HuH-7 (cell line): ENCODE data around the gene RXRB.

Experiments
- DNase-seq: peaks from one replicate; pipeline ENCODE4 v3.0.0; 2011; ENCODE audit warnings: low spot score

The RXRB gene

DNA sequence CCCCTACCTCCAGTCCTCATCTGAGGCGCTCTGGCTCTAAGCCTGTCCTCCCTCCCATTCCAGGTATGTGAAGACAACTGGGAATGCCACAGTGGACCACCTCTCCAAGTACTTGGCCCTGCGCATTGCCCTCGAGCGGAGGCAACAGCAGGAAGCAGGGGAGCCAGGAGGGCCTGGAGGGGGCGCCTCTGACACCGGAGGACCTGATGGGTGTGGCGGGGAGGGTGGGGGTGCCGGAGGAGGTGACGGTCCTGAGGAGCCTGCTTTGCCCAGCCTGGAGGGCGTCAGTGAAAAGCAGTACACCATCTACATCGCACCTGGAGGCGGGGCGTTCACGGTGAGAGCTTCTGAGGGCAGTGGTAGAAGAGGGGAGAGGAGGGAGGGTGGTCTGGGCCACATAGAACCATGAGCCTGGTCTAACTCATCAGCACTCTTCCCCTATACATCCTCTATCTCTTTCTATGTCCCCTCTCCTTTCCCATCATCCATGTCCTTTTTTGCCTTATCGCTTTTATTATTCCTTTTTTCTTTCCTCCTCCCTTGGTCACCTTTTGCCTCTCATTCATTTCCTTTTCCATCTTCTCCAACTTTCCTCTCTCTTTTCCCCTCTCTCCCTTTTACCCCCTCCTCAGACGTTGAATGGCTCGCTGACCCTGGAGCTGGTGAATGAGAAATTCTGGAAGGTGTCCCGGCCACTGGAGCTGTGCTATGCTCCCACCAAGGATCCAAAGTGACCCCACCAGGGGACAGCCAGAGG lies 11.4 kb upstream of the RXRB start:
- no peak for DNase-seq

DNA sequence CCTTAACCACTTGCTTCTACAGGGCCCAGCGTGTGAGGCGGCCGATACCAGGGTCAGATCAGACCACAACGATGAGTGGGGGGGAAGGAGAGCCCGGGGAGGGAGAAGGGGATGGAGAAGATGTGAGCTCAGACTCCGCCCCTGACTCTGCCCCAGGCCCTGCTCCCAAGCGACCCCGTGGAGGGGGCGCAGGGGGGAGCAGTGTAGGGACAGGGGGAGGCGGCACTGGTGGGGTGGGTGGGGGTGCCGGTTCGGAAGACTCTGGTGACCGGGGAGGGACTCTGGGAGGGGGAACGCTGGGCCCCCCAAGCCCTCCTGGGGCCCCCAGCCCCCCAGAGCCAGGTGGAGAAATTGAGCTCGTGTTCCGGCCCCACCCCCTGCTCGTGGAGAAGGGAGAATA lies 10.7 kb upstream of the RXRB start:
- DNase-seq: no peak

DNA sequence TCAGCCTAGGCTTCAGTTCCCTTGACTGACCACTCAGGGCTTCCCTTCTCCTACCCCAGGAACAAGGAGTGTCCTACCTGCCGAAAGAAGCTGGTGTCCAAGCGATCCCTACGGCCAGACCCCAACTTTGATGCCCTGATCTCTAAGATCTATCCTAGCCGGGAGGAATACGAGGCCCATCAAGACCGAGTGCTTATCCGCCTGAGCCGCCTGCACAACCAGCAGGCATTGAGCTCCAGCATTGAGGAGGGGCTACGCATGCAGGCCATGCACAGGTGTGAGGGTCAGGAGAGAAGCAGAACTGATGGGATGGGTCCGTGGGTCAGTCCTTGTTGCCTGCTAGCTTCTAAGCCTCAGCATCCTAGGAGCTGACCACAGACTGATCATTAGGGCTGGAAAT lies 9.4 kb upstream of the RXRB start:
- no peak for DNase-seq

DNA sequence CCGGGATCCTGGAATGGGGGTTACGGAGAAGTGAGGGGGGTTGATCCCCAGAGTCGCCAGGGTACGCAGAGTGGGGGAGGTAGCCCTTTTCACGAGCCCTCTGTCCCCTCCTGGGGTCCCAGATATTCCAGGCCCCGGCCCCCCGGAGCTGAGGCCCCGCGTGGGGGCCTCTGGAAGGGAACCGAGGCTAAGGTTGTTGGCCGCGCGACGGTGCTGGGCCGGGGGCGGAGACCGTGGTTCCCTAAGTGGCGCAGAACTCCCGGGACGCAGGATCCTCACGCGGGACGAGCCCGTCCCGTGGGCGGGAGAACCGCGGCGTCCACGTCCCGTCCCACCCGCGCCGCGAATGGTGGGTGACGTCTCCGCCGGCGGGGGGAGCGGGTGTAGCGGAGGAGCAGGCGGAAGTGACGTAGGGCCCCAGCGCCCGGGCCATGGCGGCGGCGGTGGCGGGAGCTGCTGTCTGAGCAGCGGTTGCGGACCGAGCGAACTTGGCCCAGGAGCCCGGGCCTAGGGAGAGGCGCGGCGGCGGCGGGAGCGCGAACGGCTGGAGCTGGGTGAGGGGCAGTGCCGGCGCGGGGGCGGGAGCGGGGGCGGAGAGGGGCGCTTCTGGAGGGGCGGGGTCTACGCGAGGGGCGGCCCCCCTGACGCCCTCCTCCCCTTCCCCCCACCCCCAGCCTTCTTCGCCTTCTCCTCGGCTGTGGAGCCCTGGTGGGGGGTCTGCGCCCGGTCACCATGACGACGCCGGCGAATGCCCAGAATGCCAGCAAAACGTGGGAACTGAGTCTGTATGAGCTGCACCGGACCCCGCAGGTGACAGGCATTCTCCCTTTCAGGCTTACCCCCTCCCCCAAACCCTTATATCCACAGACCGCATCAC lies 7.9 kb upstream of the RXRB start, which contains the start of gene RING1:
Gene RING1, plus strand, starts transcription at position 410 of the 877 bp plus-strand sequence. Its CDS starts 323 bp downstream, at position 733.
- peak; percentile 85 for DNase-seq

DNA sequence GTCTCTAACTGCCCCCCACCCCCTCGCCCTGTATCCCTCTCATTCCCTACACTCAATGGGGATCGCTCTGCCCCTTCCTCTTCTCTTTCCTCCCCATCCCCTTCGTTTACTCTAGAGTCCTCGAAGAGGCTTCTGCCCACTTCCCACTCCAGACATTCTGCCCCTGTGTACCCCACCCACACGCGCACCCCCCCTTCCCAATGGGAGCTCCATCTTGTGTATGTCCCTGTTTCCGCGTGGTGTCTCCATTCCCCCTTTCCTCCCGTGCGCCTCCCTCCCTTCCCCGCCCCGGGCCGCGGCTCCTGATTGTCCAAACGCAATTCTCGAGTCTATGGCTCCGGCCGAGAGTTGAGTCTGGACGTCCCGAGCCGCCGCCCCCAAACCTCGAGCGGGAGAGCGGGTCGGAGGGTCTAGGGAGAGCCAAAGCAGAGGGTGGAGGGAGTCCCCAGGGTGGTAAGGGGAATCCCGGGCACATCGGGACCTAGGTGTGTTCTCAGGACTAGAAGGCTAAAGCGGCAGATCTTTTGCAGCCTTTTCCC lies 7.2 kb upstream of the RXRB start:
- DNase-seq: no peak

DNA sequence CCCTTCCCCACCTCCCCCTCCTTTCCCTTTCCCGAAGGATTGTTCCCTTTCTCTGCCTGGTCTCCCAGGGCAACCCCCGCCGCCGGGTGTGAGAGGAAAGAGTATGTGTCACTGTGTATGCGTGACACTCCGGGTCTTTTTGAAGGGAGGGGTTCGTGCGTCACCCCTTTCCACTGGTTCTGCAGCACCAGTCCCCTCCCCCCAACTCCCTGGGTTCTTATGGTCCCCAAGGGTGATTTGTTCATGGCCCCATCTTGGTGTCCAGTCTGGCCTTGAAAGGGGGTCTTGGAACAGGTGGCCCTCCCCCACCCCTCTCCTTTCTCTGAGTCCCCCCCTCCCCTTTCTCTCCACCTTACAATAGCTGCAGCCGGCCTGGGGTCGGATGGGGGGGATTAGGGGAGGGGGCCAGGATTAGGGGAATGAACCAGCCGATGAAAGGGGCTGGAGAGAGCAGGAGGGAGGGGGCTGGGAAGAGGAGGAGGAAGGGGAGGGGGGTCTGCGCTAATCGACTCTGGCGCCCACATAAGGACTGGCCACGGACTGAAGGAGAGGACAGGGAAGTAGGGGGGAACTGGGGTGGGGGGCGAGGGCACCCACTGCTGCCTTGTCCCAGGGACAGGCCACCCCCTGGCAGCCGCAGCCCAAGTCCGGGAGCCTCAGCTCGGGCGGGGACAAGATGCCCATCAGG lies 6.5 kb upstream of the RXRB start:
- DNase-seq: no peak

DNA sequence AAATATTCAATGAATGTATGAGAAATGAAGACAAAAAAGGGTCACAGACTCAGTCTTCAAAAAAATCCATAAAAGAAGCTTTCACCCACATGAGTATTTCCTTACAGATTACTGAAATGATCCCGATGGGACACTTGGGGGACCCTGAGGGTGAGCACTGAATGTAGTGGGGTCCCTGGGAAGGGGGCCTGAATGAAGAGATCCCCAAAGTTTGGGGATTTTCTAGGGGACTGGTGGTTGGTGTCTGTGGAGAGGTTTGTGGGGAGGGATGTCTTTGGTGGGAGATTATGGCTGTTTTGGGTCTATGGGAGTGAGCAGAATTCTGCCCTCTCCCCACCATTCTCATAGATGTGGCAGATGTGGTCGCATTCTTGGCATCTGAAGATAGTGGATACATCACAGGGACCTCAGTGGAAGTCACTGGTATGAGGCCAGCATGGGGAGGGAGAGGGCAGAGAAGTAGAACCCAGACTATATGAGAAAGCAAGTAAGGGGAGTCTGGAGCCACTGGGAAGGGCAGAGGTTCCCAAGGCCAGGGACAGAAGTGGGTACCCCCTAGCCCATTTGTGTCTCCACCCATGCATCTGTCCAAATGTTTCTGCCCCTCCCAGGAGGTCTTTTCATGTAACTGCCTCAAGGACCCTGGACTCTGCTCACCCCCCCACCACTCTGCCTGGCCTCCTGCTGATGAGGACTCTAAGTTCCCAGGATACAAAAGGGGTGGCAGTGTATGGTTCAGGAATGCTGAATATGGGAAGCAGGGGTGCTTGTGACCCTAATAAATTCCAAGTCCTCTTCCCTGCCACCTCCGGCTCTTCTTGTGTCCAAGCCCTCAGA lies 5.8 kb upstream of the RXRB start:
- no peak for DNase-seq

DNA sequence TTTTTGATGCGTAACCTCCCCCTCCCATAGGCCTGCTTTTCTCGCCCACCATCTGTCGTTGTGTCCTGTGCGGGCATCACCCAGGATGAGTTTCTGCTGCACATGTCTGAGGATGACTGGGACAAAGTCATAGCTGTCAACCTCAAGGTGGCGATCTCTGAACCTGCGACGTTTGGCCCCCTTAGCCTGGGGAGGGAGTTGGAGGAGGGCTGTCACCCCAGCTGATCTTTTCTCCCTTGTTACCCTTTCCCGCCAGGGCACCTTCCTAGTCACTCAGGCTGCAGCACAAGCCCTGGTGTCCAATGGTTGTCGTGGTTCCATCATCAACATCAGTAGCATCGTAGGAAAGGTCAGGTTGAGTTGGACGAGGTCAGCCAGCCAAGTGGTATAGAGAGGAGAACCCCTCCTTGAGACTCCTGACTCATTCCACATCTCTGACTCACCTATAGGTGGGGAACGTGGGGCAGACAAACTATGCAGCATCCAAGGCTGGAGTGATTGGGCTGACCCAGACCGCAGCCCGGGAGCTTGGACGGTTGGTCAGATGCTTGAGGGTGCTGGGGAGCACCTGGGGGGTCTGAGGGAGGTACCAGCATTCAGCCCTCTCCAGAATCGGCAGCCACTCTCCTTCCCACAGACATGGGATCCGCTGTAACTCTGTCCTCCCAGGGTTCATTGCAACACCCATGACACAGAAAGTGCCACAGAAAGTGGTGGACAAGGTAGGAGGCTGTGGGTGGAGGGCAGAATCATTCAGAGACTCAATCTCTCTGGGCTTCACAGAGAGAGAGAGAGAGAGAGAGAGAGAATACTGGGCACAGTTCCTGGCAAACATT lies 4.9 kb upstream of the RXRB start:
- no peak for DNase-seq

DNA sequence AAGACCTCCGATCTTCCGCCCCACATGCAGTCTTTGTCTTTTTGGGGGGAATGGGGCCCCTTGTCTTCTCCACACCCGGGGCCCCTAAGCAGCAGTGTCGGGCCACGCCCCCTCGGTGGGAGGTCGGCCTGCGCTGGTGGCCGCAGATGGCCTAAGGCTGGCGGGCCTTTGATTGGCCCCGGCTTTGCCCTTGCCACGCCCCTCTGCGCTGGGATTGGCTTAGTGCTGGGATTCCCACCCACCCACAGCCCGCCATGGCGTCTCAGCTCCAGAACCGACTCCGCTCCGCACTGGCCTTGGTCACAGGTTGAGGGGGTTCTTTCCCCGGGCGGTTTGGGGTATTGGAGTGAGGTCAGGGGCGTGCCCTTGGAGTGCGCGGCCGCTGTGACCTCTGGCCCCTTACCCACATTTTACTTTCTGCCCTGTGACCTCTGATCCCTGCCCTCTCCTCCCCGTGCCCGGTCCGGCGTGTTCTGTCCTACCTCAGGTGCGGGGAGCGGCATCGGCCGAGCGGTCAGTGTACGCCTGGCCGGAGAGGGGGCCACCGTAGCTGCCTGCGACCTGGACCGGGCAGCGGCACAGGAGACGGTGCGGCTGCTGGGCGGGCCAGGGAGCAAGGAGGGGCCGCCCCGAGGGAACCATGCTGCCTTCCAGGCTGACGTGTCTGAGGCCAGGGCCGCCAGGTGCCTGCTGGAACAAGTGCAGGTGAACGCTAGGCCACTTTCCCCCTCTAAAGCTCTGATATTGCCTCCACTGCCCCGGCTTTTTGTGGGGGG lies 4.1 kb upstream of the RXRB start, which contains the start of gene HSD17B8:
Gene HSD17B8, plus strand, starts transcription at position 241 of the 776 bp plus-strand sequence. Its CDS starts 14 bp downstream, at position 255.
- DNase-seq: peak; percentile 97

DNA sequence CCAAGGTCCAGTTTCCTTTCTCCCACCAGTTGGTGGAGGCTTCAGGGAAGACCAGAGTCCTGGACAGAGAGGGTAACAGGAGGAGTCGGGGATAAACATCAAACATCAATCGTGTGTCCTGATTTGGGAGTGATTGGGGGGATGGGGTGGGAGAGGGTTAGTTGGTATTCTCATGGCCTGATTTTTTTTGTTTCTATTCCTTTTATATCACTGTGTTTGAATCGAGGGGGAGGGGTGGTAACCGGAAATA lies 3.6 kb upstream of the RXRB start:
- DNase-seq: no peak

DNA sequence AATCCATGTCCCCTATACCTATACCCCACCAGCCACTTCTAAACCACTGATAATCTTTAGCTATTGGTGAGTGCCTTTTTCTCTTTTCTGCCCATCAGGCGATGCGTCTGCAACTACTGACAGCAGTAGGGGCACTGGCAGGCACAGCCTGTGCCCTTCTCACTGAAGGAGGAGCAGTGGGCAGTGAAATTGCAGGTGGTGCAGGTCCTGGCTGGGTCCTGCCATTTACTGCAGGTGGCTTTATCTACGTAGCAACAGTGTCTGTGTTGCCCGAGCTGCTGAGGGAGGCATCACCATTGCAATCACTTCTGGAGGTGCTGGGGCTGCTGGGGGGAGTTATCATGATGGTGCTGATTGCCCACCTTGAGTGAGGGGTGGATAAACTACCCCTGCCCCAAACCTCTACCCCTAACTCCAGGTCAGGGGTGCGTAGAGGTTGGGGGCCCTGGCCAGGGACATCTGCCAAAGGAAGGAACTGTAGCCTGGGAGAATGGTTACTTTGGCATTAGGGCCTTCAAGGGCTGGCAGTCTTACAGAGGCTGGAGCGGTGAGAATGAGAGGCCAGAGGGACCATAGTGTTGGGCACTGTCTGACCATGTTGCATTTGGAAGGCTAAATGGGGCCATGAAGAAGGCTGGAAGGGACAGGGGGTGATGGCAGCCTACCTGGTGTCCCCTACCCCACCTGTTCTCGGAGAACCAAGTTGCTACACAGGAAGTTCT lies 3.1 kb upstream of the RXRB start:
- no peak for DNase-seq

DNA sequence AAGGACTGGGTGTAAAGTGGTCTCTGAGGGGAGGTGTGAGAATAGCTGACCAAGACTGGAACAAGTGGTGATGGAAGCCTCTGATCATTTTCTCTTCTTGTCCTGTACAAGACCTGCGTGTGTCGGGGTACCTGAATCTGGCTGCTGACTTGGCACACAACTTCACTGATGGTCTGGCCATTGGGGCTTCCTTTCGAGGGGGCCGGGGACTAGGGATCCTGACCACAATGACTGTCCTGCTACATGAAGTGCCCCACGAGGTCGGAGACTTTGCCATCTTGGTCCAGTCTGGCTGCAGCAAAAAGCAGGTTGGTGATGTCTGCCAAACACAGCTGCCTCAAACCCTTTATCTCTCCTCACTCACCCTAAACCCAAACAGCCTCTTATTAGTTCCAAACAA lies 2.3 kb upstream of the RXRB start:
- DNase-seq: no peak

DNA sequence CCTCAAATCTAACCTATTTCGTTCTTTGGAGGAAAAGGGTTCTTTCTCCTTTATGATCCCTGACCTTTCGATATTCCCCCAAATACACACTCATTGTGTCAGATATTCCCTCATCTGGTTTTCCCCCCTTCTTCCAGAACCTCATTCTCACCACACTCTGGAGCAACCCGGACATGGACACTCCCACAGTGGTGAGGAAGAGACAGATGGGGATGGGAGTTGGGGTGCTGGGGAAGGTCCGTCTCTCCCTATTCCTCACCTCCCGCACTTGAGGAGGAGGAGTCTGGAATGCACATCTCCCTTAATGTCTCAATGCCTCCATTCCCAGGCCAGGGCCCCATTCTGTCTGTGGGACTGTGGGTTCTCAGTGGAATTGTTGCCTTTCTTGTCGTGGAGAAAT lies 1.5 kb upstream of the RXRB start:
- DNase-seq: no peak

DNA sequence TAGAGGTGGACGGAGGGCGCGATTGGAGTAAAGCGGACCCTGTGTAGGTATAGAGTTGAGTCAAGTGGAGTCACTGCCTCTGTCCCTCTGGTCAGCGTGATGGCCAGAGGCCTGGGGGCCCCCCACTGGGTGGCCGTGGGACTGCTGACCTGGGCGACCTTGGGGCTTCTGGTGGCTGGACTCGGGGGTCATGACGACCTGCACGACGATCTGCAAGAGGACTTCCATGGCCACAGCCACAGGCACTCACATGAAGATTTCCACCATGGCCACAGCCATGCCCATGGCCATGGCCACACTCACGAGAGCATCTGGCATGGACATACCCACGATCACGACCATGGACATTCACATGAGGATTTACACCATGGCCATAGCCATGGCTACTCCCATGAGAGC lies 681 bp upstream of the RXRB start:
- no peak for DNase-seq

DNA sequence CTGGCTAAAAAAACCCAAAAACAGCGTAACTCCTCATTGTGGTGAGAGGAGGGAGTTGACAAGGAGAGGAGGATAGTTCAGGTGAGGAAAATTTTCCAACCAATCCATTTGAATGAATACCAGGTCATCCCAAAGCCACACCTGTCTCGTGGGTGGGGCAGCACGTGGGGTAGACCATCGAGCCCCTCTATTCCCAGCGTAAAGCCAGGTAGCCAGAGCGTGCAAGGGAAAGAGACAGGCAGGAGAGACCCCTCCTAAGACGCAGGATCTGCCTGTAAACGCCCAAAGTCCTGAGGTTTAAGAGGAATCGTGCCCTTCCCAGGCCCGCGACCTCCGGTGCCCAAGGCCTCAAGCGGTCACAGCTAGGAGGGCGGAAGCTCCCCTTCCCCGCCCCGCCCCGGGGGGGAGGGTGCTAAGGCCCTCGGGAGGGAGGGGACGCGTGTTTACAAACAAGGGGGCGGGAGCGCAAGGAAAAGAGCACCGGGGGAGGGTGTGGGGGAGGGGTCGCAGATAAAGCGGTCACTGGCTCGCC lies 712 bp downstream of the RXRB start:
- peak; percentile 86 for DNase-seq

DNA sequence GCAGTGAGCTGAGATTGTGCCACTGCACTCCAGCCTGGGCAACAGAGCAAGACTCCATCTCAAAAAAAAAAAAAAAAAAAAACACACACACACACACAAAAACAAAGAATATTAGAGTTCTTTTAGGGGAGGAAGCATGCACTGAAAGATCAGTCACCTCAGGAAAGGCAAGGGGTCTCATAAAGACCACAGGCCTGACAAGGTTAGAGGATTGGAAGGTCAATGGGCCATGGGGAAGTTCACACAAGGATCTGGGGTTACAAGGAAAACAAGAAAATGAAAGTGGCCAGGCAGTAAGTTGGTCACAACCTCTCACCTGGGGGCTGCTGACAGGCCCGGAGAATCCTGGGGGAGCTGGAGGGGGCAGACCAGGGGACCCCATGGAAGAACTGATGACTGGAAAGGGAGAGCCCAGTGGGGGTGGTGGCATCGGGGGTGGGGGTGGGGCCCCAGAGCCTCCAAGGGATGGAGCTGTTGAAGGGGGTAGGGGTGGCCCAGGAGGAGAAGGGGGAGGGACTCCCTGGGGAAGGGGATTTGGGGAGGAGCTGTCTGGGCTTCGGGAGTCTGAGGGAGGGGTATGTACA lies 1.5 kb downstream of the RXRB start:
- DNase-seq: no peak

DNA sequence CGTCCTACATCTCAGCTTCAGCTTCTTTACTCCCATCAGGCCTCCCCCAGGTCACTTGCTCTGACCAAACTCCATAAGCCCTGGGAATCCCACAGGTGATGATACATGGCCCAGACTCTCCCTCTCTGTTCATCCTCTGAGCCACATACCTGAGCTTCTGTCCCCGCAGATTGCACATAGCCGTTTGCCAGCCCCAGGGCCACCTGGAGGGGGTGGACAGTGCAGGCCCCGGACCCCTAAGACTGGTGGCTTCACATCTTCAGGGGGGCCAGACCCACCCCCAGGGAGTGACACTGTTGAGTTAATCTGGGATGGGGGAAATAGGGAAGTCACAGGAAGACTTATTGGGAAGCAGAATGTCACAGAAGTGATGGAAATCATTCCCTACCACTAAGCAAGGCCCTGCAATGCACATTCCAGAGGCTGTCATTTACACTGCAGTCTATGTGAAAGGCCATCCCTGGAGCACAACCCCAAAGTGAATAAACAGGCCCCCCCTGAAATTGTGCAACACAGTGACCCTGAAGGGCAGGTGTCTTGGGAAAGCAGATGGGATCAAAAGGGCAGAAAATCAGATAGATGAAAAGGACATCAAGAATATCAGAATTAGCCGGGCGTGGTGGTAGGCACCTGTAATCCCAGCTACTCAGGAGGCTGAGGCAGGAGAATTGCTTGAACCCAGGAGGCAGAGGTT lies 2.2 kb downstream of the RXRB start:
- no peak for DNase-seq

DNA sequence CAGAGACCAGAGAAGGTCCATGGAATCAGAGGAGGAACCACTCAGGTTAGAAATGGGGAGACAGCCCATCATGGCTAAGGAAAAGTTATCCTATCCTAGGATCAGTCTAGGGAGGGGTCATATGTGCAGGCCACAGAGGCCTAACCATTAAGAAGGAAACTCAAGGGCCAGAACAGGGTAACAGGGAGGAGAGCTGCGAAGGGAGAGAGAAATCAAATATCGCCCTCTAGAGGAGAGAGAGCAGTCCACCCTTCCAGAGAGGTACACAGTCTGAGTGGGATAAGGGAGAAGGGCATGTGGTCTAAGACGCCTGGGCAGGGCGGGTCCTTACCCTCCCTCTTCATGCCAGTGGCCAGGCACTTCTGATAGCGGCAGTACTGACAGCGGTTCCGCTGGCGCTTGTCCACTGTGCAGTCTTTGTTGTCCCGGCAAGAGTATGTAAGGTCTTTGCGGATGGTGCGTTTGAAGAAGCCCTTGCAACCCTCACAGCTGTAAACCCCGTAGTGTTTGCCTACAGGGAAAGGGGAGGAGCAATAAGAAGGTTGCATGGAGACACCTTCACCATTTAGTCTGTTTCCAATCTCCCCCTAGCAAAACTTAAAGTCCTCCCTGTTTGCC lies 2.9 kb downstream of the RXRB start:
- peak; percentile 76 for DNase-seq
